HL-60/S4 treated with retinoic acid at 250 ng/mL for 4 days and 3 days (cell line): ENCODE measurements around the gene GOT1.

Experiments used
- in situ Hi-C: fragments of 300-500 bp; cut with MboI; formaldehyde crosslinking; loops from 2 replicates; pipeline ENCODE4 v1.7.0; 2022; ENCODE audit warnings: low sequenced_read_pairs

GOT1 gene

DNA sequence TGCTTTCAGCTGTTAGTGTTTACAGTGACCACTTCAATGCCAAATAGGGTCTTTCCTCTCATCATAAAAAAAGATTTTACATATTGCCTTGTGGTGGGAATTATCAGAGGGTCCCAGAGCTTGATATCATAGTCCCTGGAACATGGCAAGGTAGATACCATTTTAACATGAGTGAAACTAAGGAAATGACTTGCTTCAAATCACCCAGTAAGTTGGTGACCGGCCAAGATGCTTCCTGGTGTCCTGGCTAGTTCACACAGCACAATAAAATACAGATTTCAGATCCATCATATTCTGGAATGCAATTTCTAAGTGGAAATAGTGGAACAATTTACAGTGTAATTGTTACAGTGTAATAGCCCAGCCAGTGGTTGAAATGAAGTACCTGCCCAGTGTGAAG, 64.7 kb downstream of the GOT1 start:
- in situ Hi-C loops = no loop called here

DNA sequence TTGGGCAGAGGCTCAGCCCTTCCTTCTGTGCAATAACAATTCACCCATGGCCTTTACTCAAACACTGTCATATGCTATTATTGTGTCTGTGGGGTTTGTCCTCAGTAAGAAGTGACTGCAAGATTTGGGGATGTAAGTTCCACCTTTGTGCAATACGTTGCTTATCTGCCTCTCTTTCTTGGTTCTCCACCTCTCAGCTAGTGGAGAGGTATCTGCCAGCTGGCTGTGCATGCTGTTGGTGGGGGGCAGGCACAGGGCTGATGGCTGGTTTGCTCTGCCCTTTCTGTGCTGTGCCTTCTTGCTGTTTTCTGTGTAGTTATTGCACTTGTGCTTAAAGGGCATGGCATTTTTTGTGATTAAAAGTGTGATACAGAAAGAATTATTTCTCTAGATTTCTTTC, 65.1 kb downstream of the GOT1 start:
- in situ Hi-C loops = no loop called here

DNA sequence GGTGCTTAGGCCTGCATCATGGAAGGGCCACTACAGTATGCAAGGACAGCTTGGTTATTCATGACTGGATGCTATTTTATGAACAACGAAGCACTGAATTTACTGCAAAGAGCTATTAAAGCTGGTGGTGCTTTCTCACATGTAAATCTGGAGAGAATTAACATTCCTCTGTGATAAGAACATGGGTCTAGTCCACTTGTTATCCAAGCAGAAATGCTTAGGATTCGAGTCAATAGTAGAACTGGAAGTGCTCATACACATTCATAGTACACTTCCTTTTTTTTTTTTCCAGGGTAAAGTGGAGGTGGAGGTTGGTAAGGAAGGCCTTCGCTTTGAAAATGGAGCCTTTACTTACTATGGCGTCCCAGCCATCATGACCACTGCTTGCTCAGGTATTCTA, 66.3 kb downstream of the GOT1 start:
- in situ Hi-C loops = no loop called here

DNA sequence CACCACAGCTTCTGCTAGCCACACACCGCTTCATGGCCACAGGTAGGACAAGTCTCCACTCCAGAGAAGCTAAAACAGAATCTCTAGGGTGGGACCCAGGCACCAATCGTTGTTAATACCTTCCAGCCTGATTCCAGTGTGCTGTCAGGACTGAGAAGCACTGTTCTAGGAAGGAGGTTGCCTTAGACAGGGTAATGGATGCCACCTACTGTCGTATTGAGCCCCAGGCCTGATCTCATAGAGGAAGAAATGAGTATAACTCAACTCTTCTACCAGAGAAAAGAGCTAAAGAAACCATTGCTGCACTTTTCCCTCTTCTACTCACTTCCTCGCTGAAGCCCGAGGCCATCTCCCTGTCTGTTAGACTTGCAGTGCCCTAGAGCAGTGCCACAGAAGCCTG, 69.5 kb downstream of the GOT1 start:
- in situ Hi-C loops = no loop called here

DNA sequence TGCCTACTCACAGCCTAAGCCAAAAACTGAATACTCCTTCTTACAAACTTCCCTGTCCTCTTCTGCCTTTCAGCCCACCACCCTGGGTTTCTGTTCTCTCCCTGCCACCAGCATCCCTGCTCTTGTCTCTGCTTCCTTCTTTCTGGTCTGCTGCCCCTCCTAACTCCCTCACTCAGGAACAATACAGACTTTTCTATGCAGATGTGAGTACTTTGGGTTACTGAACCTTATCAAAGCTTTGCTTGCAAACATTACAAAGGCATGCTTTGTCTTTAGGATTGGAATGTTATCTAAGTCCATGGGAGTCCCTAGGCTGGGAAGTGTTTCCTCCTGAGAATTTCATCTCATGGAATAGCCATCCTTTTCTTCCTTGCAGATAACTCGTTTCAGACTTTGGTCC, 72.3 kb downstream of the GOT1 start:
- in situ Hi-C loops = no loop called here

DNA sequence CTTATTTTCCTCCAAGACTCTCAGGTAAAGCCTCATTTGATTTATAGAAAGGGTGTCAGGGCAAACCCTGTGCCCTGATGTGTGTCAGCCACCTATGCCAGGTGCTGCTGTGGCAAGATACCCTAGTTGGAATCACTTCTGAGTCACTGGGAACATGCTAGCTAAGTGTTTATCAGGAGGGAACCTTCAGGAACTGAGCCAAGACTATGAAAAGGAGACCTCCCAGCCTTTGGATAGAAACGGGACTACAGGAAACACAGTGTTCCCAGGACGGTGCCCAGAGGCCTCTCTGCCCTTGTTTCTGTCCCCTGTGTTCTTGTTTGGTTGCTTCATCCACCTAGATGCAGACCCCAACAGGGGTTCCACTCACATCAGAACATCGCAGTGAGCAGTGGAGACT, 72.7 kb downstream of the GOT1 start:
- in situ Hi-C loops = no loop called here

DNA sequence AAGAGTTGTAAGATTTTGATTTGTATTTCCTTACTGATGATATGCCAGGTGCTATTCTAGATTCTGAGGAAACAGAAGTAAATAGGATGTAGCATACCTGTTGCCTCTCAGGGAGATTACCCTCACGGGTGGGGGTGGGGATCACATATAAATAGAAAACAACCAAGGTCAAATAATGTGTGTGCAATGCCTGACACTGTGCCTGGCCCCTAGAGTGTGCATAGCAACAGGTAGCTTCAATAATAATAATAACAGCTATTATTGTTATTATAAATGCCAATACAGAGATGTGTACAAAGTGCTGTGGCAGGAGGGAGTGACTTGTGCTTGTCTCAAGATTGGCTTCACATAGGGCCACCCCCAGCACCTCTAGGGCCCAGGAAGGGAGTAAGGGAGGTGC, 77.2 kb downstream of the GOT1 start:
- in situ Hi-C loops = no loop called here

DNA sequence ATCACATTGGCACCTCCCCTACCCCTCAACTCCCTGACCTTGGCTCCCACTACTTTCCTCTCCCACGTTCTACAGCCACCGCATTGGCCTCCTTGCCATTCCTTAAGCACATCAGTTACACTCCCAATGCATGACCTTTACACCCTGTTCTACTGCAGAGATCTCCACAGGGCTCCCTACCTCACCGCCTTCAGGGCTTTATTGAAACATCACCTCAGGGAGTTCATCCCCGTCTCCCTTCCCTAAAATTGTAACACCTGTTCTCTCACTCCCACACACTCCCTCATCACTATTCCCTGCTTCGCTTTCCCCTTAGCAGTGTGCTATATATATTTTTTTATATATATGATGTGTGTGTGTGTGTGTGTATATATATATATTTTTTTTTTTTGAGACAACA, 82.8 kb downstream of the GOT1 start:
- in situ Hi-C loops = no loop called here
